ENCODE measurements around the gene RCBTB1. TPM values are rescaled to one million over a fixed set of nuclear protein-coding genes. Genes with fewer than 3 reads are reported as not detected.
"Not testable (repeated sequence)": the region's sequence is repeated elsewhere in the genome, so short reads cannot be mapped to it uniquely, and the experiment has no call there.

The RCBTB1 gene
- total RNA-seq, result 18.0 TPM

GRCh38 chr13:49585220-49586157 lies at the start of gene RCBTB1:
Gene RCBTB1, minus strand, starts transcription at chr13:49585558. Its CDS starts 18,279 bp downstream, at chr13:49567279.
- peak; percentile 56 to 77 (median 77) for DNase-seq (ENCODE audit: low read depth in 2 of 3, low spot score in 2 of 3)

- no peak for DNase-seq (ENCODE audit: low read depth in 2 of 3, low spot score in 2 of 3)
These were observed 48.4 kb upstream of the RCBTB1 start for GRCh38 chr13:49633710-49634109.

- no peak for DNase-seq (ENCODE audit: low read depth in 2 of 3, low spot score in 2 of 3)
These were observed 46.8 kb upstream of the RCBTB1 start for GRCh38 chr13:49632156-49632555.

DNA sequence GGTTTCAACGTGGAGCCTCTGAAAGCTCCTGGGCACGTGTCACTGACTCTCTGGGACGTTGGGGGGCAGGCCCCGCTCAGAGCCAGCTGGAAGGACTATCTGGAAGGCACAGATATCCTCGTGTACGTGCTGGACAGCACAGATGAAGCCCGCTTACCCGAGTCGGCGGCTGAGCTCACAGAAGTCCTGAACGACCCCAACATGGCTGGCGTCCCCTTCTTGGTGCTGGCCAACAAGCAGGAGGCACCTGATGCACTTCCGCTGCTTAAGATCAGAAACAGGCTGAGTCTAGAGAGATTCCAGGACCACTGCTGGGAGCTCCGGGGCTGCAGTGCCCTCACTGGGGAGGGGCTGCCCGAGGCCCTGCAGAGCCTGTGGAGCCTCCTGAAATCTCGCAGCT lies 45.2 kb upstream of the RCBTB1 start:
- no peak for DNase-seq (ENCODE audit: low read depth in 2 of 3, low spot score in 2 of 3)

- no peak for DNase-seq (ENCODE audit: low read depth in 2 of 3, low spot score in 2 of 3)
These were observed 44.6 kb upstream of the RCBTB1 start for GRCh38 chr13:49629947-49630346.

GRCh38 chr13:49629196-49629938 lies 44.0 kb upstream of the RCBTB1 start:
- no peak for DNase-seq (ENCODE audit: low read depth in 2 of 3, low spot score in 2 of 3)

DNA sequence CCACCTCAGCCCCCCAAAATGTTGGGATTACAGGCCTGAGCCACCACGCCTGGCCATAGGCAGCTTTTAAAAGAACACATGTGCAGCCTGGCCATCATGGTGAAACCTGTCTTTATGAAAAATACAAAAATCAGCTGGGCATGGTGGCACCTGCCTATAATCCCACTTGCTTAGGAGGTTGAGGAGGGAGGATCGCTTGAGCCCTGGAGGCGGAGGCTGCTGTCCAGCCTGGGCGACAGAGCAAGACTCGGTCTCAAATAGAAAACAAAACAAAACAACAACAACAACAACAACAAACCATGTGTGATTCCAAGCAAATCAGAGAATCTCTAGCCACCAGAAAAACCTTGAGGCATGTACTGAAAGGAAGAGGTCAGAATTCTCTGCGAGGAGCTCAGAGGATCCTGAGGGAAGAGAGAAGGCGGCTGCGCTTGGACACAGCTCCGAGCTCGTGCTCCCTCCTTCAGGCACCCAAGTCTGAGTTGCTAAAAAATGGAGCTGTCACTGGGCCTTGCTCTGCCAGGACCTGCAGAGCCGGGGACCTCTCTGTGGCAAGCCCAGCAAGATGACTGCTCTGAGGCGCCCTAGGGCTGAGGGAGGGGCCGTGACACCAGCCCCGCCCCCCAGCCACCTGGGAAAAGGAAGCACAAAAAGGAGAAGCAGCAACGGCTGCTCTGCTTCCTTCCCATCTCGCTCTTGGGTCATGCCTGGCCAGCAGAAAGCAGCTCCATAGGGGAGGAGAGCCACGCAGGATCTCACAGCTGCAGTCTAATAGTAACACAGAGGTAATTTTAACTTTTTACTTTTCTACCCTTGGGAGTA lies 42.7 kb upstream of the RCBTB1 start, which contains the start of gene ARL11:
Gene ARL11, plus strand, starts transcription at position 677 of the 822 bp plus-strand sequence. CDS start 1,941 bp downstream, outside the sequence.
- peak in 2 of 3 donors; percentile 87 to 93 for DNase-seq (ENCODE audit: low read depth in 2 of 3, low spot score in 2 of 3)

GRCh38 chr13:49625392-49626079 lies 40.2 kb upstream of the RCBTB1 start:
- DNase-seq (ENCODE audit: low read depth in 2 of 3, low spot score in 2 of 3), result no peak

- DNase-seq (ENCODE audit: low read depth in 2 of 3, low spot score in 2 of 3), result no peak
These were observed 38.9 kb upstream of the RCBTB1 start for GRCh38 chr13:49624229-49624628.

DNA sequence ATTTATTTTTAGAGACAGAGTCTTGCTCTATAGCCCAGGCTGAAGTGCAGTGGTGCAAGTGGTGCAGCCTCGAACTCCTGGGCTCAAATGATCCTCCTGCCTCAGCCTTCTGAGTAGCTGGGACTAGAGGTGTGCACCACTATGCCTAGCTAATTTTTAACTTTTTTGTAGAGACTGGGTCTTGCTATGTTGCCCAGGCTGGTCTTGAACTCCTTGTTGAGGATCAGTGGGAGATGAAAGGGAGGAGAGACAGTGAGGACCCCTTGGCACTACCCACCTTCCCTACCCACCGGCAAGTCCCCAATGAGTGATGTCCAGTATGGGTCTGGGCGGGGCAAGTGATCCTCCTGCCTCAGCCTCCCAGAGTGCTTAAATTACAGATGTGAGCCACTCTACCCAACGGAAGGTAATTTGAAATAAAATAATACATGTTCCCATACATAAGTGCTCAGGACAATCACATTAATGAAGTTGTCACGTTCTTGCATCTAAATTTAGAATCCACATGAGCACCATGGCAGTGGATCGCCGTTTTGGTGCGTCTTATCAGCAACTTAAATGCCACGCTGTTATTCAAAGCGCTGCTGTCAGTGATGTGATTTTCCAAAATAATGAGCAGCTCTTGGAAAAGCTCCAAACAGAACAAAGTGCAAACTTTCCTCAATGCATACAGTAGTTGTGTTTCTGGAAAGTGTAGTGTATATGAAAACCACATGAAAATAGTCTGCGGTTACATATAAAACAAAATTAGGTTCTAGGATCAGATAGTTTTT lies 37.0 kb upstream of the RCBTB1 start:
- no peak for DNase-seq (ENCODE audit: low read depth in 2 of 3, low spot score in 2 of 3)

DNA sequence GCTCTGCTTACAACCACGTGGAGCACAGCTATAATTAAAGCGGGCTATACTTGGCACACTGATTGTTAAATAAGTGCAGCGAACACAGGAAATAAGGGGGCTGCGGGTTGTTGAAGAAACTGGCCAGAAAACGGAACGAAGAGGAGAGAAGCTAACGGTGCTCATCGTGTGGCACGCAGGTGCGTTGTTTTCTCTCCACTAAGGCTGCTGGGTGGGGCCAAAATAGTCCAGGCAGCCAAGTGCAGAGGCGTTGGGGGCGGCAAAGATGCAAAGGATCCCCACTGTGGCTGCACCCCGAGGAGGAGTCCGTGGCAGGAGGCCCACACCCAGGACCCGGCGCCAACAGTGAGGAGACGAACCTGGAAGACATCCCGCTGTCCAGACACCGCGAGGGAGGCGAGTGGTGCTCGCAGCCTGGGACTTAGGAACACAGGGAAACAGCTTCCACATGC lies 34.8 kb upstream of the RCBTB1 start:
- DNase-seq (ENCODE audit: low read depth in 2 of 3, low spot score in 2 of 3), result peak in 1 of 3 donors; percentile 45

- no peak for DNase-seq (ENCODE audit: low read depth in 2 of 3, low spot score in 2 of 3)
These were observed 31.3 kb upstream of the RCBTB1 start for GRCh38 chr13:49616676-49617065.

- no peak for DNase-seq (ENCODE audit: low read depth in 2 of 3, low spot score in 2 of 3)
These were observed 30.7 kb upstream of the RCBTB1 start for GRCh38 chr13:49615836-49616675.

GRCh38 chr13:49612042-49612441 lies 26.7 kb upstream of the RCBTB1 start:
- not testable (repeated sequence) for DNase-seq (ENCODE audit: low read depth in 2 of 3, low spot score in 2 of 3)

- no peak for DNase-seq (ENCODE audit: low read depth in 2 of 3, low spot score in 2 of 3)
These were observed 24.8 kb upstream of the RCBTB1 start for GRCh38 chr13:49610176-49610575.

- peak in 1 of 3 donors; percentile 26 for DNase-seq (ENCODE audit: low read depth in 2 of 3, low spot score in 2 of 3)
These were observed 23.4 kb upstream of the RCBTB1 start for GRCh38 chr13:49608651-49609331.

DNA sequence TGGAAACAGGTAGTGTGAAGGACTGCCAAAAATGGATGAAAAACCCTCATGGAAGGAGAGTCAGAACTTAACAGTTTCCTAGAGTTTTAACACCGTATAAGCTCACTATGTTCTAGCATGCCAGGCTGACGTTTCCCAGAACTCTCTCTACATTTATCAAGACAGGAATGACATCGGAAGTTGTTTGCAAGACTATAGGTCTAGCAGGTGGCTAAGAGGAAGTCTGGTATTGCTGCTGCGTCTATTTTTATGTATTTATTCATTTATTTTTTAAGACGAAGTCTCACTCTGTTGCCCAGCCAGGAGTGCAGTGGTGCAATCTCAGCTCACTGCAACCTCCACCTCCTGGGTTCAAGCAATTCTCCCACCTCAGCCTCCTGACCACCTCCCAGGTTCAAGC lies 22.4 kb upstream of the RCBTB1 start:
- peak in 1 of 3 donors; percentile 25 for DNase-seq (ENCODE audit: low read depth in 2 of 3, low spot score in 2 of 3)
